NOMO-1 (cell line): ENCODE data around the gene EXOSC9.

ENCODE experiments used
- DNase-seq, 2 experiments: peaks; one replicate each; lab custom pipeline; 2025; ENCODE audit not compliant: unreplicated experiment in 2 of 2; lab: John Stamatoyannopoulos, UW

EXOSC9 gene

DNA sequence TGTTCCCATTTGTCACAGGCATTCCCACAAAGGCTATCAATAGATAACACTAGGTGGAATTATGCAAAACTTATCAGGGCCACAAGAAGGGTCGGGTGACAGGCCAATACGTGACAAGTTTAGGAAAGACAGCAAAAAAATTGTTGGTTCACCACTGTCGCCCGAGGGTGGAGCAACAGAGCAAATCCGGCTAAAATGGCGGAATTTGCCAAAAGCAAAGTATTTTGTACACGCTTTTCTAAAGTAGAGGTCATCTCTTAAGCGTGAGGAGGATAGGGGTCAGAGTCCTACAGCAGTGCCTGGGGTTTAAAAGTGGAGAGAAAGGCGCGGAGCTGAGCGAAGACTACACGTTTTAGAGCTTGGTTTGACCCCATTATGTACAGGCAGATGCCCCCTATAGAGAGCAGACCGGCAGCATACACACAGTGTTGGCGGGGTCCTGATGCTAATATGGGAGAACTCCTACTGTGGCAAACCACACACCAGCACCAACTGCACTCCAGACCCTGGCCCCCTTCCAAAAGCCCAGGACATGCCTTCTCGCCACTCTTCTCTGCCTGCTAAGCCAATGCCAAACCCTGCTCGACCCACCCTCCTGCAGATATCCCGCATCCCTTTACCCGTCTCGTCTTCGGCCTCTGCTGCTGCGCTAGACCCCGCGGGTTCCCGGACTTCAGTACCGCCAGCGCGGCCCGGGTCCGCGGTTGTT, 21.8 kb downstream of the EXOSC9 start:
- DNase-seq: peak; percentile 55 to 64

DNA sequence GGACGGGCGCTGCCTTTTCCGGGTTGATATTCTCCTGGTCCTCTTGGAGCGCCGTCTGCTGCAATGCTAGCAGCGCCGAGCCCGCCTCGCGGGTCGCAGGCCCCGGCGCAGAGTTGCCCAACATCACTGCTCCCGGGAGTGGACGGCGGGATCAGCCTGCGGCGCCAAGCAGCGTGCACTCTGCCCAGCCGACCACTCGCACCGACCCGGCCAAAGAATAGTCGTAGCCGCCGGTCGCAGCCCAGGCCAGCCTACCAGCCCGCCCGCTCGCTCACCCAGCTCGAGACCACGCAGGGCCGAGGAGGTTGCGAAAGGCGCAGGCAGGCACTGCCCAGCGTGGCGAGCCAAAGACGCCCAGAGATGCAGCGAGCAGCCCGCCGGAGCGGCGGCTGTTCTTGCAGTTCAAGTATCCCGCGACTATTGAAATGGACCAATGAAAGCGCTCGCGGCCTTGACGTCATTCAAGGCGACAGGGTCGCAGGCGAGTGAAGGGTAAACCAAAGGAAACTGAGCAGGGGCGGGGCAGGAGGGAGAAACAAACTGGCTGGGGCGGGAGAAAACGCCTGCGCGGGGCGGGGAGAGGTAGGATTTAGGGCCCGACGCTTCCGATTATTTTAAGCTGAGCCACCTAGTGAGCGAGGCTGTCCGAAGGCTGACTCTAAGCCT, 22.5 kb downstream of the EXOSC9 start, which contains the start of gene CCNA2:
Gene CCNA2 (minus strand): TSS at position 379 of the 666 bp plus-strand sequence. CDS start 255 bp downstream, at position 124.
- DNase-seq: peak; percentile 95 to 97

DNA sequence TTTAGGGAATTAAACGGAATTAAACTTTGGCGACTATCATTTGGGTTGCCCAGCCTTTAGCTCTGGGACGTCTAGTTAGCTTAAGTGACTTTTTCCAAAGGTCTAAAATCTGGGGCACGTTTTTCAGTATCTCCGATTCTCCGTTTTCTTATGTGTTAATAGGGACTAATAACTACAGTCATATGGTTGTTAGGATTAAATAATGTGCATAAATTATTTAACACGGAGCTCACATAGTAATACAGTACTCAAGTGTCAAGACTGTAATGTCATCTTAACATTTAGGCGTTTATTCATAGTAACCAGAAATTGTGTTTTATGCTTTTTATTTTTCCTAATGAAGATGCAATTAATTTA, 23.0 kb downstream of the EXOSC9 start:
- no peak for DNase-seq

DNA sequence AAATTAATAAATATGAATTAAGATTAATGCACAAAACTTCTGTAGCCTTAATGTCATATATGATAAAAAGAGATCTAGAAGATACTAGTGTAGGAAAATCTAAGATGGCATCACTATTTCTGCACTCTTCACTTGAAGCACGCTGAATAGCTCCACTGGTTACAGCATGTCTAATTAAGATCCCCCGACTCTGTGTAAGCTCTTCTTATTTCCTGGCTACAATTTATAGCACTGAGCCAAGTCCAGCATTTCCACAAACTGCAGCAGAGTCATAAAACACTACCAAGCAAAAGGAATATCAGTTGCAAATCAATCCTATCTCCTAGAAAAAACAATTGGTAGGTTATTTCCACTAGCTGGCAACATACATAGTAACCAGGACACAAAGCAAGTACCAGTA, 23.8 kb downstream of the EXOSC9 start:
- no peak for DNase-seq

DNA sequence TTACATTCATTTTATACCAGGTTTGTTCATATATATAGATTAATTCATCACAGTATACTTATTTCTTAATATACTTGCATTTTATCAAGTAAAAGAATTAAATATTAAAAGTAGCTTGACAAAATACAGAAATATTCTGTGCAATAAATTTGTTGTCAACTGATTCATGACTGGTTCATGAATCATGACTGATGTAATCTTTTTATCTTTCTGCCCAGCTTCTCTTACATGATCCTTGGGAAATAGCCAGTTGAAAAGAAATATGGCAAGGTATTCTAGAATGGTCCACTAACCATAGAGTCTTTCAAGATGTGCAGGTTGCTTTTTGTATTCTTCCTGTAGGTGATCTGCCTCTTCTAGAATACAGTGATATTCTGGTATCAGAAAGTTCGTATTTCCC, 26.7 kb downstream of the EXOSC9 start:
- no peak for DNase-seq

DNA sequence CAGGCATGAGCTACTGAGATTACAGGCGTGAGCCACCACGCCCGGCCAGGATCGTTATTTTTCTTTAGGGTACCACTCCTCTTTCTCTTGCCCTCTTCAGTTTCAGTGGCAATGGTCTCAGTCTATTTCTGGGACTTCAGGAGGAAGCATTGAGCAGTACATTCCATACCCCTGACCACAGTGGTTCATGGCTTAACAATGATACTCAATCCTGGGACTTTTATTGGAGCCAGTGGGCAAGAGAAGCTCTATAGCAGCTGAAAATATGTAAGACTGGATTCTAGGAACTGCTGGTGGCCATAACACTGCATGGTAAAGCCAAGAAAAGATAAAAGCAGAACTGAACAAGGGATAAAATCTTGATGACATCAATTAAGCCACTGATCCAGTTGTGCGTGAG, 28.4 kb downstream of the EXOSC9 start:
- no peak for DNase-seq

DNA sequence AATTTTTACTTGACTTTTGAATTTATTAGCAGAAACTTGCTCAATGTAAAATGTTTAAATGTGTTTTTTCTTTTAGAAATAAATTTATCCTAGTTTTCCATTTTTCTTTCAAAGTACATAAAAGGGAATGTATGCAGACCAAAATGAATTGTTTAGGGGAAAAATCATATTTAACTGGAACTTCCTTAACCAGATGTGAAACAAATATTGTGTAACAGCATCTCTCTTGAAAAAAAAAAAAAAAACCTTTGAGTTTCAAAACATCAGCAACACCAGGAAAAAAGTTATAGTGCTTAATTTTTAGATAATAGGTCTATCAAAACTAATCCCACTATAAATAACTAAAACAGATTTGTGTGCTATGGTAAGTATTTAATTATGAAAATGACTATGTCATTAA, 37.0 kb downstream of the EXOSC9 start:
- peak in 1 of 2 experiments; percentile 41 for DNase-seq

DNA sequence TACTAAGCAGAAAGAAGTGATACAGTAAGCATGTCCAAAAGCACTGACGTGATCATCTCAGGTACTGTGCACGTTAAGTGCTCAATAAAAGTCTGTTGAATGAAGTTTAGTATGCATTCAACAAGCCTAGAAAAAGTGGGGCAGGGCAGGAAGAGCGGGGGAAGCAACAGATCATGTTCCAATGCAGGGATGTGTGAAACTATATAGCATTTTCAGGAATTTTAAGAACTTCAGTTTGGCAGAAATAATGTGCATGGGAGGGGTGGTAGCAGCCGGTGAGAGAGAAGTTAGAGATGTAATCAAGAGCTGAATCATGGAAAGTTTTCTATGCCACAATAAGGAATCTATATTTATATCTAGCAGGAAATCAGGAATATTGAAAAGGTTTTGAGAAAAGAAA, 41.7 kb downstream of the EXOSC9 start:
- DNase-seq: no peak

DNA sequence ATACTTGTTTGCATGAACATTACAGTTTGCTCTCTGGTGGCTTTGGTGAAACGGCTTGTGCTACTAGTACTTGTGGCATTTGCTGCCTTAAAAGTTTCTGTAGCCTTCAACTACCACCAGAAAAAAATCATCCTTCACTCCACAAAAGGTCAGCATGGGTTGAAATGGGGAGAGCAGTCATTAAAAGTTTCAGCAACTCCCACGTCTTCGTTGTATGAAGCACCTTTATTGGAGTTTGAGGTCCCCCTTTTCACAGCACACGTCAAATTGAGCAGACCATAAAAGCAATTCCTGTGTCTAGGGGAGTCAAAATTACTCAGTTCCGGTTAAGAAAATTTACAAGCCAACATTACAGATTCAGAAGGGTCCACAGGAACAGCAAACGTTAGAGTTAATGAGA, 45.5 kb downstream of the EXOSC9 start:
- no peak for DNase-seq

DNA sequence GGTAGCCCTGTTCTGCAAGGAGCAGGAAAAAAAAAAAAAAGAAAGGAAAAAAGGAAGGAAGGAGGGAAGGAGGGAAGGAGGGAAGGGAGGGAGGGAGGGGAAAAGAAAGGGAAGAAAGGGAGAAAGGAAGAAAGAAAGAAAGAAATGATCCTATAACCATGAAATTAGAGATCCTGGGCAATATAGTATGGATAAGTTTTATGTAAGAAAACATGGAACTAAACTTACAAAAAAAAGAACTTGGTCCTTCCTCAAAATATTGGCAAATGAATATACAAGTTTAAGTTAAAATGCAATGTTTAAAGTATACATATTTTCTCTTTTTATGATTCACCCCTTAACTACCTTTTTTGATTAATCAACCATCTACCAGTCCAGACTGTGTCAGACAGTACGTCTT, 50.2 kb downstream of the EXOSC9 start:
- no peak for DNase-seq

DNA sequence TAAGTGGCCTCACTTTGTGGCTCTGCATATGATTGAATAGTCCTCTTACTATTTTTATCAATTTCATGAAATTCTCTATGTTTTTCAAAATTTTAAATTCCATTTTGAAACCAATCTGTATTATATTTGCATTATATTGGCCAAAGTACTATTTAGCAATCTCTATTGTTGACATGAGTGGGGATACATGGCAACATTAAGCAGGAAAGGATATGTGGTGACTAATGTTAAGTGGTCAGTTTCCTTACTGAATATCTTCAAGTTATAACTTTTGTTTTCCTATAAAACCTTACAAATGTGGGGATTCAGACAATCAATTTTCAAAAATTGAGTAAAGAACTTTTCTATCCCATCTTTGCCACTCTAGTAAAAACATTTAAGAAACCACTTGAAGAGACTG, 59.0 kb downstream of the EXOSC9 start:
- no peak for DNase-seq

DNA sequence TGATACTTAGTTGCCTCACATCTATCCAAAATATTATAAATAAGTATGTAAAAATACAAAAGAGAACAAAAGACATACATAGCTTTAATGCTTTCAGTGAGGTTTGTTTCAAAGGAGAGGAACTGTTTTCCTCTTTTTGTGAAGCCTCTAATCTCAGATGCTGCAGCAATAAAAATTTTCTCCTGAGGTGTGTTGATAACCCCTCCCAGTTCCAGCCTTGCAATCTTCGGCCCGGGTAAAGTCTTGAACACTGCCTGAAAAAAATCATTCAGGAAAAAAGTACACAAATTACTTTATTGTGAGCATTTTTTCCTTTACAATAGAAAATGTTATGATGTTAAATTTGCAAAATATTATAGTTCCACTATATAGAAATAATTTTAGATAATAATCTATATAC, 60.3 kb downstream of the EXOSC9 start:
- DNase-seq: no peak

DNA sequence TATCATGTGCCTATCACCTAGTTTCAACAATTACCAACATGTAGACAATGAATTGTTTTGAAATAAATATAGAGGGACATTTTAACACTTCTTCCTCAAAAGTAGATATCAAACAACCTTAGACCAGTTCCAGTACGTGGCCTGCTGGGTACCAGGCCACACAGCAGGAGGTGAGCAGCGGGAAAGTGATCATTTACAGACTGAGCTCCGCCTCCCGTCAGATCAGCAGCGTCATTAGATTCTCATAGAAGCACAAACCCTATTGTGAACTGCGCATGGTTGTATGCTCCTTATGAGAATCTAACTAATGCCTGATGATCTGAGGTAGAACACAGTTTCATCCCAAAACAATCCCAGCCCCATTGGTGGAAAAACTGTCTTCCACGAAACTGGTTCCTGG, 62.7 kb downstream of the EXOSC9 start:
- DNase-seq: no peak
